ENCODE measurements around the gene FOXK1.
A peak's percentile ranks its signal among the peaks of the same experiment; 100 is the strongest.

Gene FOXK1

DNA sequence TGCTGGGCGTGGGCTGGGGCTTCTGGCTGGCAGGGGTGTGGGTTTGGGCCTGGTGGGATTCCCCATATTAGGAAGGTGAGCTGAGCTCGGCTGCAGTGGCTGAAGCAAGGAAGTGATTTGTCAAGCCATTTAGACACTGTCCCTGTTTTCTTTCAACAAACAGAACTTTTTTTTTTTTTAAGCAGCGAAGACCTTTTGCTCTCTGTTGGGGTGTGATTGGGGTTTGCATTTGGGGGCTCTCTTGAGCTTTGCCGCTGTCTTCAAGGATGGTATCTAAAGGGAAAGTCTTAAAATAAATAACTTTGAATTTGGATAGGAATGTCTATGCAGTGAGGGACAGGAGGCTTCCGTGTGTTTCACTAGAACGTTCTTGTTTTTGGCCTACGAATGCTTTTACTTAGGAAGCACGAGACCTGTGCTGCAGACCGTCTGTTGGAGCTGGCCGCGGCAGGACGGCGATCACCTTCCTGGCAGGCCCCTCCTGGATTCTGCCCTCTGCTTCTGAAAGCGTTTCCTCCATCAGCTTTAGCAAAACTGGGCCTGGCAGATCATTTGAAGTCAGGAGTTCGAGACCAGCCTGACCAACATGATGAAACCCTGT is 43.9 kb downstream of the FOXK1 start:
- peak overlapping the region; percentile 67 for H3K23ac ChIP-seq (ENCODE audit: low read depth, low read length, poor library complexity)
- H4K91ac ChIP-seq (ENCODE audit: low read depth, low read length, poor library complexity), result peak overlapping the region; percentile 24
- H3K14ac ChIP-seq (ENCODE audit: low read length), result peak overlapping the region; percentile 97
- peak overlapping the region; percentile 80 for H2AFZ ChIP-seq (ENCODE audit: low read length)
- H2BK12ac ChIP-seq (ENCODE audit: low read length), result peak overlapping the region; percentile 97
- peak overlapping the region; percentile 82 for H4K8ac ChIP-seq (ENCODE audit: low read depth, low read length)
- H2BK120ac ChIP-seq (ENCODE audit: low read depth, low read length), result no peak overlapping the region
- no peak overlapping the region for H3K4me2 ChIP-seq (ENCODE audit: insufficient read depth, low read length, poor library complexity, severe bottlenecking)
- WGBS, 2 donors (ENCODE audit: extremely low coverage in 2 of 2, insufficient read length in 2 of 2, insufficient replicate concordance in 1 of 2), result no CpG with 5 or more reads among the region's 15 CpGs
- no peaks in the 10 kb centered on the region for H3K27me3 ChIP-seq (ENCODE audit: control insufficient read depth in 3 of 3, insufficient read depth in 3 of 3, low read depth in 1 of 3, low read length in 3 of 3)
- H3K27ac ChIP-seq (replicated peaks; ENCODE audit: low read length), result peak overlapping the region; percentile 72
- H3K4me1 ChIP-seq (ENCODE audit: control insufficient read depth in 2 of 2, insufficient read depth in 1 of 2, low read depth in 1 of 2, low read length in 2 of 2), result peaks cover 12 to 18% of the 10 kb centered on the region in 2 donors
- H3K79me1 ChIP-seq (ENCODE audit: low read depth, low read length), result peaks cover 21% of the 10 kb centered on the region
- peak overlapping the region; percentile 95 for H3K18ac ChIP-seq (ENCODE audit: low read length)
- no peak overlapping the region for H3K4ac ChIP-seq (ENCODE audit: low read length)
- H2BK15ac ChIP-seq (ENCODE audit: low read length), result peak overlapping the region; percentile 84
- peak overlapping the region; percentile 44 for H3K9ac ChIP-seq (ENCODE audit: low read depth, low read length, poor library complexity)
- peaks cover 5 to 57% of the 10 kb centered on the region in 2 donors for H3K36me3 ChIP-seq (replicated peaks in 1 of 2; ENCODE audit: control insufficient read depth in 2 of 2, insufficient read depth in 2 of 2, low read length in 2 of 2)
- H2AK5ac ChIP-seq (ENCODE audit: low read depth, low read length), result peak overlapping the region; percentile 93
- H2BK5ac ChIP-seq (ENCODE audit: low read length), result no peak overlapping the region
- no peaks in the 10 kb centered on the region for H3K9me3 ChIP-seq (replicated peaks in 1 of 2; ENCODE audit: control insufficient read depth in 2 of 2, insufficient read depth in 1 of 2, low read depth in 1 of 2, low read length in 2 of 2)
- peak overlapping the region in 1 of 2 donors; percentile 41 for H3K4me3 ChIP-seq (ENCODE audit: low read length in 2 of 2)
- DNase-seq (ENCODE audit: low spot score), result no peak

- H4K91ac ChIP-seq (ENCODE audit: low read depth, low read length, poor library complexity), result no peak overlapping the region
- no peak overlapping the region for H3K4me2 ChIP-seq (ENCODE audit: insufficient read depth, low read length, poor library complexity, severe bottlenecking)
- peaks cover 5 to 59% of the 10 kb centered on the region in 2 donors for H3K36me3 ChIP-seq (replicated peaks in 1 of 2; ENCODE audit: control insufficient read depth in 2 of 2, insufficient read depth in 2 of 2, low read length in 2 of 2)
- no CpG with 5 or more reads among the region's 9 CpGs for WGBS, 2 donors (ENCODE audit: extremely low coverage in 2 of 2, insufficient read length in 2 of 2, insufficient replicate concordance in 1 of 2)
- H3K18ac ChIP-seq (ENCODE audit: low read length), result no peak overlapping the region
- no peaks in the 10 kb centered on the region for H3K9me3 ChIP-seq (replicated peaks in 1 of 2; ENCODE audit: control insufficient read depth in 2 of 2, insufficient read depth in 1 of 2, low read depth in 1 of 2, low read length in 2 of 2)
- H2AFZ ChIP-seq (ENCODE audit: low read length), result no peak overlapping the region
- H2BK15ac ChIP-seq (ENCODE audit: low read length), result no peak overlapping the region
- no peak overlapping the region for H2BK120ac ChIP-seq (ENCODE audit: low read depth, low read length)
- H4K8ac ChIP-seq (ENCODE audit: low read depth, low read length), result no peak overlapping the region
- no peak overlapping the region for H2AK5ac ChIP-seq (ENCODE audit: low read depth, low read length)
- no peak overlapping the region for H3K9ac ChIP-seq (ENCODE audit: low read depth, low read length, poor library complexity)
- no peak overlapping the region for H3K4ac ChIP-seq (ENCODE audit: low read length)
- no peak overlapping the region for H3K14ac ChIP-seq (ENCODE audit: low read length)
- no peak overlapping the region for H3K4me3 ChIP-seq (ENCODE audit: low read length in 2 of 2)
- no peak overlapping the region for H3K23ac ChIP-seq (ENCODE audit: low read depth, low read length, poor library complexity)
- H3K4me1 ChIP-seq (ENCODE audit: control insufficient read depth in 2 of 2, insufficient read depth in 1 of 2, low read depth in 1 of 2, low read length in 2 of 2), result peaks cover 12 to 18% of the 10 kb centered on the region in 2 donors
- no peak overlapping the region for H2BK5ac ChIP-seq (ENCODE audit: low read length)
- H2BK12ac ChIP-seq (ENCODE audit: low read length), result no peak overlapping the region
- H3K27ac ChIP-seq (replicated peaks; ENCODE audit: low read length), result no peak overlapping the region
- no peaks in the 10 kb centered on the region for H3K27me3 ChIP-seq (ENCODE audit: control insufficient read depth in 3 of 3, insufficient read depth in 3 of 3, low read depth in 1 of 3, low read length in 3 of 3)
- no peak for DNase-seq (ENCODE audit: low spot score)
- peaks cover 18% of the 10 kb centered on the region for H3K79me1 ChIP-seq (ENCODE audit: low read depth, low read length)
These were observed 44.5 kb downstream of the FOXK1 start for GRCh38 chr7:4726566-4726965.

GRCh38 chr7:4727914-4728705 is 46.0 kb downstream of the FOXK1 start:
- Histone ChIP-seq H4K91ac (ENCODE audit: low read depth, low read length, poor library complexity) (no peak overlapping the region), H3K4me2 (ENCODE audit: insufficient read depth, low read length, poor library complexity, severe bottlenecking) (no peak overlapping the region), H2BK12ac (ENCODE audit: low read length) (no peak overlapping the region), H3K23ac (ENCODE audit: low read depth, low read length, poor library complexity) (no peak overlapping the region), H3K27me3 (ENCODE audit: control insufficient read depth in 3 of 3, insufficient read depth in 3 of 3, low read depth in 1 of 3, low read length in 3 of 3) (no peaks in the 10 kb centered on the region), H3K4me1 (ENCODE audit: control insufficient read depth in 2 of 2, insufficient read depth in 1 of 2, low read depth in 1 of 2, low read length in 2 of 2) (peaks cover 12 to 18% of the 10 kb centered on the region in 2 donors), H2BK15ac (ENCODE audit: low read length) (no peak overlapping the region), H3K9me3 (replicated peaks in 1 of 2; ENCODE audit: control insufficient read depth in 2 of 2, insufficient read depth in 1 of 2, low read depth in 1 of 2, low read length in 2 of 2) (no peaks in the 10 kb centered on the region), H3K18ac (ENCODE audit: low read length) (no peak overlapping the region), H3K27ac (replicated peaks; ENCODE audit: low read length) (no peak overlapping the region), H2AK5ac (ENCODE audit: low read depth, low read length) (no peak overlapping the region), H3K4me3 (ENCODE audit: low read length in 2 of 2) (no peak overlapping the region), H2BK120ac (ENCODE audit: low read depth, low read length) (peak overlapping the region; percentile 81), H3K9ac (ENCODE audit: low read depth, low read length, poor library complexity) (no peak overlapping the region), H4K8ac (ENCODE audit: low read depth, low read length) (no peak overlapping the region), H3K14ac (ENCODE audit: low read length) (no peak overlapping the region), H3K4ac (ENCODE audit: low read length) (no peak overlapping the region), H3K79me1 (ENCODE audit: low read depth, low read length) (peaks cover 11% of the 10 kb centered on the region), H3K36me3 (replicated peaks in 1 of 2; ENCODE audit: control insufficient read depth in 2 of 2, insufficient read depth in 2 of 2, low read length in 2 of 2) (peaks cover 4 to 59% of the 10 kb centered on the region in 2 donors), H2BK5ac (ENCODE audit: low read length) (no peak overlapping the region), H2AFZ (ENCODE audit: low read length) (no peak overlapping the region)
- DNase-seq (ENCODE audit: low spot score), result no peak
- WGBS, 2 donors (ENCODE audit: extremely low coverage in 2 of 2, insufficient read length in 2 of 2, insufficient replicate concordance in 1 of 2), result no CpG with 5 or more reads among the region's 20 CpGs

DNA sequence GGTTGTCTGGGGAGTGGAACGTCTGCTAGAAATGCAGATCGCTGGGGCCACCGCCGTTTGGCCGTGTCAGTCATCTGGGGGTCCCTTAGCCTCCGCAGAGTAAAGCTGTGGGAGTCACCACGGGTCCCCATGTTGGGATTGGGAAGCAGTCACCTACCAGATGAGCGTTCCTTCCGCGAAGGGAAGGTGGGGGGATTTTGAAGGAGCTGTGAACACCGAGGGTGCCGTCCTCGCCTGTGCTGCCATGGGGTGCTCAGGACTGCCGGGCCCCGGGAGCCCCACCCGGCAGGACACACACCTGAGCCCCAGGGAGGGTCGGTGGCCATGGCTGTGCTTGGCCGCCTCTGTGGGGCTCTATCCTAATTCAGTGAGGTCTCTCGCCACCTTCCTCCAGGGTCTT is 47.2 kb downstream of the FOXK1 start:
- H2AK5ac ChIP-seq (ENCODE audit: low read depth, low read length), result no peak overlapping the region
- H2BK120ac ChIP-seq (ENCODE audit: low read depth, low read length), result no peak overlapping the region
- H2AFZ ChIP-seq (ENCODE audit: low read length), result no peak overlapping the region
- peaks cover 4 to 50% of the 10 kb centered on the region in 2 donors for H3K36me3 ChIP-seq (replicated peaks in 1 of 2; ENCODE audit: control insufficient read depth in 2 of 2, insufficient read depth in 2 of 2, low read length in 2 of 2)
- no peak overlapping the region for H3K9ac ChIP-seq (ENCODE audit: low read depth, low read length, poor library complexity)
- H2BK5ac ChIP-seq (ENCODE audit: low read length), result no peak overlapping the region
- peaks cover 9% of the 10 kb centered on the region for H3K79me1 ChIP-seq (ENCODE audit: low read depth, low read length)
- peaks cover 0 to 3% of the 10 kb centered on the region in 2 donors for H3K9me3 ChIP-seq (replicated peaks in 1 of 2; ENCODE audit: control insufficient read depth in 2 of 2, insufficient read depth in 1 of 2, low read depth in 1 of 2, low read length in 2 of 2)
- no peak overlapping the region for H3K18ac ChIP-seq (ENCODE audit: low read length)
- H3K4ac ChIP-seq (ENCODE audit: low read length), result no peak overlapping the region
- H3K14ac ChIP-seq (ENCODE audit: low read length), result no peak overlapping the region
- no peak overlapping the region for H4K91ac ChIP-seq (ENCODE audit: low read depth, low read length, poor library complexity)
- no peak overlapping the region for H3K27ac ChIP-seq (replicated peaks; ENCODE audit: low read length)
- no peak overlapping the region for H3K4me2 ChIP-seq (ENCODE audit: insufficient read depth, low read length, poor library complexity, severe bottlenecking)
- H3K27me3 ChIP-seq (ENCODE audit: control insufficient read depth in 3 of 3, insufficient read depth in 3 of 3, low read depth in 1 of 3, low read length in 3 of 3), result no peaks in the 10 kb centered on the region
- H2BK15ac ChIP-seq (ENCODE audit: low read length), result no peak overlapping the region
- H2BK12ac ChIP-seq (ENCODE audit: low read length), result no peak overlapping the region
- DNase-seq (ENCODE audit: low spot score), result no peak
- WGBS, 2 donors (ENCODE audit: extremely low coverage in 2 of 2, insufficient read length in 2 of 2, insufficient replicate concordance in 1 of 2), result no CpG with 5 or more reads among the region's 19 CpGs
- H3K23ac ChIP-seq (ENCODE audit: low read depth, low read length, poor library complexity), result peak overlapping the region; percentile 10
- H4K8ac ChIP-seq (ENCODE audit: low read depth, low read length), result no peak overlapping the region
- H3K4me3 ChIP-seq (ENCODE audit: low read length in 2 of 2), result no peak overlapping the region
- peaks cover 12 to 18% of the 10 kb centered on the region in 2 donors for H3K4me1 ChIP-seq (ENCODE audit: control insufficient read depth in 2 of 2, insufficient read depth in 1 of 2, low read depth in 1 of 2, low read length in 2 of 2)

All from neuronal stem cell (in vitro differentiated cells).